GM06990 (cell line): ENCODE results near the gene TEAD3.

Experiments used
- DNase-seq: peaks from one replicate; pipeline ENCODE4 v3.0.0-alpha.2; 2011; ENCODE audit not compliant: insufficient read length; ENCODE audit errors: extremely low read depth
- H3K27me3 ChIP-seq: replicated peaks from 2 replicates; pipeline ENCODE4 v1.6.0; 2011; ENCODE audit warnings: low read length; ENCODE audit not compliant: control insufficient read depth, insufficient read depth
- H3K36me3 ChIP-seq: 2 replicates; pipeline ENCODE4 v1.5.1; 2011; ENCODE audit warnings: low read length; ENCODE audit not compliant: control insufficient read depth, insufficient read depth
- H3K4me3 ChIP-seq: replicated peaks from 2 replicates; pipeline ENCODE4 v1.5.1; 2011; ENCODE audit warnings: low read depth, mild to moderate bottlenecking, control low read depth, low read length
- CTCF ChIP-seq: IDR thresholded peaks from 2 replicates; pipeline ENCODE4 v1.5.1; 2011; ENCODE audit warnings: low read length, control low read depth, mild to moderate bottlenecking, inconsistent platforms; ENCODE audit not compliant: insufficient read depth, poor library complexity, severe bottlenecking

TEAD3 gene

GRCh38 chr6:35488517-35488862 is 8.4 kb downstream of the TEAD3 start:
- Histone ChIP-seq H3K27me3 (peaks cover 5% of the 10 kb centered on the region), H3K36me3 (no peaks in the 10 kb centered on the region), H3K4me3 (no peak overlapping the region)
- no peak for TF ChIP-seq CTCF
- no peak for DNase-seq

GRCh38 chr6:35487658-35488516 is 9.0 kb downstream of the TEAD3 start:
- no peak for DNase-seq
- no peak for TF ChIP-seq CTCF

GRCh38 chr6:35486005-35486925 is 10.6 kb downstream of the TEAD3 start:
- no peak for TF ChIP-seq CTCF
- H3K4me3 ChIP-seq = no peak overlapping the region
- no peaks in the 10 kb centered on the region for H3K36me3 ChIP-seq
- H3K27me3 ChIP-seq = peaks cover 3% of the 10 kb centered on the region
- no peak for DNase-seq

More at GRCh38 chr6:35487658-35488516, 9.0 kb downstream of the TEAD3 start:
- Histone ChIP-seq H3K27me3 (peaks cover 5% of the 10 kb centered on the region), H3K36me3 (no peaks in the 10 kb centered on the region), H3K4me3 (no peak overlapping the region)

GRCh38 chr6:35485402-35485877 is 11.4 kb downstream of the TEAD3 start:
- H3K27me3 ChIP-seq = peaks cover 2% of the 10 kb centered on the region
- no peaks in the 10 kb centered on the region for H3K36me3 ChIP-seq
- H3K4me3 ChIP-seq = no peak overlapping the region
- no peak for TF ChIP-seq CTCF
- DNase-seq = no peak

DNA sequence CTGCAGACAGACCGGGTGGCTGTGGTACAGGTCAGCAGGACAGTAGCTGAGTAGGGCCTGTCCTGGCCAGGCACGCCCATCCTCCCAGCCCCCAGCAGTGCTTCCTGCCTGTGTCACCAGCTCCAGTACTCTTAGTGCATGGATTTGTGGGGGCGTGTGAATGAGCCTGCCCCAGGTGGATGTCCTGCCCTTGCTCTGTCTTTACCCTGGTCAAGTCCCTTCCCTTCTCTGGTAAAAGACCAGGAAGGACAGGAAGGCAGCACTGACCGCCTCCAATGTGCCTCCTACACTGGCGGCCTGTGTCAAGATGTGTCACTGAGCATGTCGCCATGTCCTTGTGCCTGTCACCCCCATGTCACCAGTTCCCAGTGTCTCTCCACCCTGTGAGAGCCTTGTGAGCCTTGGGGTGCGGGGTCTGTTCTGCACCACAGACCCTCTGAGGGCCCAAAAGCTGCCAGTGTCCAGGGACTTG is 11.9 kb downstream of the TEAD3 start:
- H3K4me3 ChIP-seq = no peak overlapping the region
- no peaks in the 10 kb centered on the region; the same call in 1 of the 2 replicates for H3K27me3 ChIP-seq
- no peaks in the 10 kb centered on the region for H3K36me3 ChIP-seq
- no peak for TF ChIP-seq CTCF
- no peak for DNase-seq
